HepG2 (cell line): ENCODE results near the gene ANKRD31. TPM values are rescaled to one million over a fixed set of nuclear protein-coding genes. Genes with fewer than 3 reads are reported as not detected.

Experiments used
- ATAC-seq: fragments of 200-7000 bp; cut with Tn5 transposase; 3 replicates; pipeline ENCODE4 v1.9.1; 2020; ENCODE audit warnings: mild to moderate bottlenecking, moderate library complexity
- BruUV-seq: library from RNA; stranded (reverse); fragments of 400-500 nt; replicated peaks from 2 replicates; lab custom pipeline; 2021; lab: Mats Ljungman, UMichigan
- CTCF ChIA-PET: fragments of 300-600 bp; formaldehyde crosslinking; extraction: SDS; loops from one replicate; lab custom pipeline; 2021; ENCODE audit warnings: low total read pairs, inconsistent platforms, low intra/inter-chr PET ratio; lab: Yijun Ruan, JAX
- POLR2A ChIA-PET: fragments of 350-600 bp; sonication (Branson Sonifier 250); formaldehyde crosslinking; loops from one replicate; lab custom pipeline; 2020; ENCODE audit warnings: antibody characterized with exemption, inconsistent platforms; lab: Yijun Ruan, JAX
- DNase-seq: peaks from one replicate; pipeline ENCODE4 v3.0.0-alpha.2; 2015; ENCODE audit warnings: low spot score
- FAIRE-seq: peaks from 3 replicates; lab custom pipeline; 2011; peaks lifted over from hg19 to GRCh38; lab: Jason Lieb, UNC
- H2AFZ ChIP-seq: one replicate; pipeline ENCODE4 v1.6.1; 2011; ENCODE audit warnings: low read length, inconsistent platforms
- H3K27ac ChIP-seq: fragments of 300-600 bp; 3 replicates; pipeline ENCODE4 v1.8.0; 2011; ENCODE audit warnings: mixed run types, mild to moderate bottlenecking, mixed read lengths, low read length, inconsistent platforms; ENCODE audit not compliant: insufficient read depth; ENCODE audit errors: extremely low read length
- H3K27me3 ChIP-seq, 2 experiments: fragments of 200-600 bp in 1 of 2; 2 replicates in 1 of 2; 3 replicates in 1 of 2; pipeline versions ENCODE4 v1.6.0 to v1.8.0; 2011; ENCODE audit warnings: low read length in 2 of 2, mild to moderate bottlenecking in 2 of 2, moderate library complexity in 2 of 2, inconsistent platforms in 1 of 2; ENCODE audit not compliant: insufficient read depth in 2 of 2, control insufficient read depth in 1 of 2
- H3K36me3 ChIP-seq, 2 experiments: fragments of 200-600 bp in 1 of 2; replicated peaks in 1 of 2; 2 replicates in 1 of 2; 3 replicates in 1 of 2; pipeline versions ENCODE4 v1.5.1 to v1.8.0; 2011; ENCODE audit warnings: low read length in 2 of 2, inconsistent platforms in 1 of 2; ENCODE audit not compliant: insufficient read depth in 2 of 2, control insufficient read depth in 1 of 2
- H3K4me1 ChIP-seq: 2 replicates; pipeline ENCODE4 v1.5.1; 2012; ENCODE audit warnings: low read length, inconsistent platforms; ENCODE audit not compliant: insufficient read depth
- H3K4me2 ChIP-seq: 2 replicates; pipeline ENCODE4 v1.6.0; 2011; ENCODE audit warnings: low read depth, low read length, inconsistent platforms
- H3K4me3 ChIP-seq, 3 experiments: fragments of 200-600 bp in 1 of 3; sonication (generic), shearing (Covaris generic) in 1 of 3; replicated peaks in 1 of 3; 2 replicates each; pipeline ENCODE4 v1.5.1; 2011 to 2016; ENCODE audit warnings: low read length in 3 of 3, inconsistent platforms in 2 of 3, low read depth in 2 of 3, mild to moderate bottlenecking in 2 of 3, control low read depth in 1 of 3, mixed read lengths in 1 of 3; ENCODE audit not compliant: insufficient read depth in 1 of 3
- H3K79me2 ChIP-seq: one replicate; pipeline ENCODE4 v1.6.1; 2011; ENCODE audit warnings: low read length, inconsistent platforms; ENCODE audit not compliant: insufficient read depth
- H3K9ac ChIP-seq: 2 replicates; pipeline ENCODE4 v1.6.0; 2011; ENCODE audit warnings: mild to moderate bottlenecking, low read depth, low read length, inconsistent platforms; ENCODE audit not compliant: insufficient read depth
- H3K9me3 ChIP-seq: 2 replicates; pipeline ENCODE4 v1.5.1; 2012; ENCODE audit warnings: mild to moderate bottlenecking, low read length
- H4K20me1 ChIP-seq: 2 replicates; pipeline ENCODE4 v1.6.0; 2011; ENCODE audit warnings: inconsistent platforms, mild to moderate bottlenecking, low read length, moderate library complexity; ENCODE audit not compliant: insufficient read depth
- ADNP ChIP-seq: sonication (generic); formaldehyde crosslinking; IDR thresholded peaks from 2 replicates; pipeline ENCODE4 v1.4.0; 2020; ENCODE audit warnings: missing genetic modification reagents
- ASH2L ChIP-seq: fragments of 300-600, 200-600 bp; sonication (generic); IDR thresholded peaks from 2 replicates; pipeline ENCODE4 v1.7.0; 2017; ENCODE audit warnings: low read depth, mild to moderate bottlenecking, moderate library complexity, mixed read lengths, low read length; ENCODE audit not compliant: insufficient read length
- FIP1L1 ChIP-seq: fragments of 200-400 bp; formaldehyde crosslinking; IDR thresholded peaks from 2 replicates; pipeline ENCODE4 v1.6.1; 2018; ENCODE audit warnings: low read depth, mild to moderate bottlenecking, low read length, moderate library complexity, borderline replicate concordance; ENCODE audit not compliant: insufficient read depth
- HIVEP1 ChIP-seq: sonication (generic); formaldehyde crosslinking; IDR thresholded peaks from 2 replicates; pipeline ENCODE4 v1.4.0; 2020; ENCODE audit warnings: mild to moderate bottlenecking, missing genetic modification reagents
- HOXA7 ChIP-seq: sonication (generic); formaldehyde crosslinking; IDR thresholded peaks from 2 replicates; pipeline ENCODE4 v1.8.1; 2022; ENCODE audit warnings: mild to moderate bottlenecking, missing genetic modification reagents, moderate library complexity
- KLF16 ChIP-seq, 2 experiments: sonication (generic) in 1 of 2; formaldehyde crosslinking in 1 of 2; IDR thresholded peaks; 2 replicates each; pipeline versions ENCODE4 v1.6.1 to v1.8.0; 2016 to 2023; ENCODE audit warnings: missing genetic modification reagents in 2 of 2, missing compliant biosample characterization in 1 of 2
- PHB2 ChIP-seq: fragments of 450-650 bp; IDR thresholded peaks from 2 replicates; pipeline ENCODE4 v1.6.1; 2018; ENCODE audit not compliant: partially characterized antibody
- SYNCRIP ChIP-seq: fragments of 200-400 bp; formaldehyde crosslinking; IDR thresholded peaks from 2 replicates; pipeline ENCODE4 v1.6.1; 2018; ENCODE audit warnings: mild to moderate bottlenecking, low read depth, low read length; ENCODE audit not compliant: insufficient read depth
- ZBTB20 ChIP-seq: sonication (generic); formaldehyde crosslinking; IDR thresholded peaks from 2 replicates; pipeline ENCODE4 v1.8.1; 2023; ENCODE audit warnings: missing genetic modification reagents, low read depth, mild to moderate bottlenecking, borderline replicate concordance
- ZNF235 ChIP-seq: sonication (generic); formaldehyde crosslinking; IDR thresholded peaks from 2 replicates; pipeline ENCODE4 v1.8.1; 2023; ENCODE audit warnings: mild to moderate bottlenecking, missing genetic modification reagents, borderline replicate concordance
- ZNF296 ChIP-seq: sonication (generic); formaldehyde crosslinking; conservative IDR thresholded peaks from 2 replicates; pipeline ENCODE4 v1.5.0; 2020; ENCODE audit warnings: mild to moderate bottlenecking, missing genetic modification reagents
- ZNF468 ChIP-seq: sonication (generic); formaldehyde crosslinking; IDR thresholded peaks from 2 replicates; pipeline ENCODE4 v1.8.0; 2022; ENCODE audit warnings: mild to moderate bottlenecking, moderate library complexity, missing genetic modification reagents
- ZNF550 ChIP-seq: sonication (generic); formaldehyde crosslinking; IDR thresholded peaks from 2 replicates; pipeline ENCODE4 v1.4.0; 2020; ENCODE audit warnings: mild to moderate bottlenecking, missing genetic modification reagents, borderline replicate concordance
- ZNF761 ChIP-seq: sonication (generic); formaldehyde crosslinking; conservative IDR thresholded peaks from 2 replicates; pipeline ENCODE4 v1.4.0; 2020; ENCODE audit warnings: mild to moderate bottlenecking, missing genetic modification reagents
- ZNF839 ChIP-seq: sonication (generic); formaldehyde crosslinking; IDR thresholded peaks from 2 replicates; pipeline ENCODE4 v1.4.0; 2020; ENCODE audit warnings: missing genetic modification reagents, mild to moderate bottlenecking, borderline replicate concordance
- WGBS: methylation state at CpG from one replicate; pipeline ENCODE4 v1.1.6; 2017; ENCODE audit warnings: low lambda C conversion rate; 5-methylcytosine and 5-hydroxymethylcytosine counted together
- in situ Hi-C: cut with HindIII; loops from 2 replicates; pipeline ENCODE4 v1.10.0; 2017; ENCODE audit warnings: low pct_unique_long_range_greater_than_20kb; ENCODE audit not compliant: extremely low pct_ligation_motif_present
- intact Hi-C: fragments of 100-400 bp; cut with micrococcal nuclease; formaldehyde crosslinking; loops from one replicate; pipeline ENCODE4 v1.10.0; 2022; ENCODE audit not compliant: unreplicated experiment
- polyA plus RNA-seq, 8 experiments: library from polyadenylated mRNA; depleted of rRNA in 3 of 8; stranded (reverse) in 7 of 8; unstranded in 1 of 8; fragments of >200 nt; fragmentation: Illumina TruSeq in 4 of 8; extraction: Trizol in 4 of 8; gene quantifications; 2 replicates each; pipeline versions ENCODE4 v1.2.1 to v1.2.3, GENCODE V29; 2011 to 2016; ENCODE audit warnings: low read depth in 4 of 8, missing spikeins in 1 of 8, mixed read lengths in 1 of 8; ENCODE audit not compliant: insufficient read depth in 1 of 8
- total RNA-seq, 5 experiments: library from RNA; depleted of rRNA; stranded (reverse); fragments of >200 nt; fragmentation: Illumina TruSeq; extraction: Trizol; gene quantifications; 2 replicates each; pipeline ENCODE4 v1.2.3, GENCODE V29; 2016; ENCODE audit warnings: low read depth in 1 of 5
- TF ChIP-seq, protein P1 (sequence below): sonication (generic); formaldehyde crosslinking; IDR thresholded peaks from 2 replicates; pipeline ENCODE4 v1.4.0; 2020; ENCODE audit warnings: missing genetic modification reagents, borderline replicate concordance
- TF ChIP-seq, protein P2 (sequence below): IDR thresholded peaks from 2 replicates; pipeline ENCODE4 v1.6.1; 2016; ENCODE audit warnings: low read depth, control low read depth
- TF ChIP-seq, protein P3 (sequence below): IDR thresholded peaks from 2 replicates; pipeline ENCODE4 v1.6.1; 2018; ENCODE audit warnings: missing genetic modification reagents

The ANKRD31 gene
- total and polyA plus RNA-seq, 2 of the 13 experiments (the other 11 are each of a cell fraction or from before 2014, with no cell fraction given), result 0.01 to 0.09 TPM

DNA sequence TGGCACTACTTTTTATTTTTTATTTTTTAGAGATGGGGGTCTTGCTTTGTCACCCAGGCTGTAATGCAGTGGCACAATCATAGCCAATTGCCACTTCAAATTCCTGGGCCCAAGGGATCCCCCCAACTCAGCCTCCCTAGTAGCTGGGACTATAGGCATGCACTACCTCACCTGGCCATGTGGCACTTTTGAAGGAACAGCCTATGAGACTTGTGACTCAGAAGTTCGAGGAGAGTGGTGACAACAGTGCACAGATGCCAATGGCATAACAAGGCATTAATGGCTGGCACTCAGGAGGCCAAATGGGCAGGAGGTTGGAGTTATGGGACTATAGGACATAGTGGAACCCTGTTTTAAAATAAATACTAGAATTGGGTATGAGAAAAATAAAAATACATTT is 33.7 kb downstream of the ANKRD31 start:
- H3K9ac ChIP-seq, result no peak overlapping the region
- in situ Hi-C loops (no loop called here), intact Hi-C loops (no loop called here)
- no peak for DNase-seq
- no peak for FAIRE-seq
- ChIA-PET CTCF (no interaction called here), POLR2A (no interaction called here)
- no peaks in the 10 kb centered on the region for H3K79me2 ChIP-seq
- no TSS peak for BruUV-seq
- no peak overlapping the region for H3K27ac ChIP-seq
- H4K20me1 ChIP-seq, result no peaks in the 10 kb centered on the region
- no peaks in the 10 kb centered on the region for H3K9me3 ChIP-seq
- TF ChIP-seq ADNP (CRISPR knock-in tag) (no peak), ZNF761 (no peak), KLF16 (CRISPR knock-in tag; IDR thresholded peaks at IDR 0.05) (no peak), ZNF550 (CRISPR knock-in tag) (no peak), ZBTB20 (CRISPR knock-in tag) (no peak), ZNF468 (CRISPR knock-in tag) (no peak), HIVEP1 (CRISPR knock-in tag) (no peak), ZNF839 (CRISPR knock-in tag) (no peak), ZNF296 (CRISPR knock-in tag) (no peak), ZNF235 (CRISPR knock-in tag) (no peak), ASH2L (no peak), HOXA7 (CRISPR knock-in tag) (no peak), FIP1L1 (no peak), PHB2 (no peak), SYNCRIP (no peak)
- TF ChIP-seq, protein P1, sequence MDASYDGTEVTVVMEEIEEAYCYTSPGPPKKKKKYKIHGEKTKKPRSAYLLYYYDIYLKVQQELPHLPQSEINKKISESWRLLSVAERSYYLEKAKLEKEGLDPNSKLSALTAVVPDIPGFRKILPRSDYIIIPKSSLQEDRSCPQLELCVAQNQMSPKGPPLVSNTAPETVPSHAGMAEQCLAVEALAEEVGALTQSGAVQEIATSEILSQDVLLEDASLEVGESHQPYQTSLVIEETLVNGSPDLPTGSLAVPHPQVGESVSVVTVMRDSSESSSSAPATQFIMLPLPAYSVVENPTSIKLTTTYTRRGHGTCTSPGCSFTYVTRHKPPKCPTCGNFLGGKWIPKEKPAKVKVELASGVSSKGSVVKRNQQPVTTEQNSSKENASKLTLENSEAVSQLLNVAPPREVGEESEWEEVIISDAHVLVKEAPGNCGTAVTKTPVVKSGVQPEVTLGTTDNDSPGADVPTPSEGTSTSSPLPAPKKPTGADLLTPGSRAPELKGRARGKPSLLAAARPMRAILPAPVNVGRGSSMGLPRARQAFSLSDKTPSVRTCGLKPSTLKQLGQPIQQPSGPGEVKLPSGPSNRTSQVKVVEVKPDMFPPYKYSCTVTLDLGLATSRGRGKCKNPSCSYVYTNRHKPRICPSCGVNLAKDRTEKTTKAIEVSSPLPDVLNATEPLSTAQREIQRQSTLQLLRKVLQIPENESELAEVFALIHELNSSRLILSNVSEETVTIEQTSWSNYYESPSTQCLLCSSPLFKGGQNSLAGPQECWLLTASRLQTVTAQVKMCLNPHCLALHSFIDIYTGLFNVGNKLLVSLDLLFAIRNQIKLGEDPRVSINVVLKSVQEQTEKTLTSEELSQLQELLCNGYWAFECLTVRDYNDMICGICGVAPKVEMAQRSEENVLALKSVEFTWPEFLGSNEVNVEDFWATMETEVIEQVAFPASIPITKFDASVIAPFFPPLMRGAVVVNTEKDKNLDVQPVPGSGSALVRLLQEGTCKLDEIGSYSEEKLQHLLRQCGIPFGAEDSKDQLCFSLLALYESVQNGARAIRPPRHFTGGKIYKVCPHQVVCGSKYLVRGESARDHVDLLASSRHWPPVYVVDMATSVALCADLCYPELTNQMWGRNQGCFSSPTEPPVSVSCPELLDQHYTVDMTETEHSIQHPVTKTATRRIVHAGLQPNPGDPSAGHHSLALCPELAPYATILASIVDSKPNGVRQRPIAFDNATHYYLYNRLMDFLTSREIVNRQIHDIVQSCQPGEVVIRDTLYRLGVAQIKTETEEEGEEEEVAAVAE (CRISPR knock-in tag), result no peak
- TF ChIP-seq, protein P2, sequence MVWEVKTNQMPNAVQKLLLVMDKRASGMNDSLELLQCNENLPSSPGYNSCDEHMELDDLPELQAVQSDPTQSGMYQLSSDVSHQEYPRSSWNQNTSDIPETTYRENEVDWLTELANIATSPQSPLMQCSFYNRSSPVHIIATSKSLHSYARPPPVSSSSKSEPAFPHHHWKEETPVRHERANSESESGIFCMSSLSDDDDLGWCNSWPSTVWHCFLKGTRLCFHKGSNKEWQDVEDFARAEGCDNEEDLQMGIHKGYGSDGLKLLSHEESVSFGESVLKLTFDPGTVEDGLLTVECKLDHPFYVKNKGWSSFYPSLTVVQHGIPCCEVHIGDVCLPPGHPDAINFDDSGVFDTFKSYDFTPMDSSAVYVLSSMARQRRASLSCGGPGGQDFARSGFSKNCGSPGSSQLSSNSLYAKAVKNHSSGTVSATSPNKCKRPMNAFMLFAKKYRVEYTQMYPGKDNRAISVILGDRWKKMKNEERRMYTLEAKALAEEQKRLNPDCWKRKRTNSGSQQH (CRISPR knock-in tag), result no peak
- TF ChIP-seq, protein P3, sequence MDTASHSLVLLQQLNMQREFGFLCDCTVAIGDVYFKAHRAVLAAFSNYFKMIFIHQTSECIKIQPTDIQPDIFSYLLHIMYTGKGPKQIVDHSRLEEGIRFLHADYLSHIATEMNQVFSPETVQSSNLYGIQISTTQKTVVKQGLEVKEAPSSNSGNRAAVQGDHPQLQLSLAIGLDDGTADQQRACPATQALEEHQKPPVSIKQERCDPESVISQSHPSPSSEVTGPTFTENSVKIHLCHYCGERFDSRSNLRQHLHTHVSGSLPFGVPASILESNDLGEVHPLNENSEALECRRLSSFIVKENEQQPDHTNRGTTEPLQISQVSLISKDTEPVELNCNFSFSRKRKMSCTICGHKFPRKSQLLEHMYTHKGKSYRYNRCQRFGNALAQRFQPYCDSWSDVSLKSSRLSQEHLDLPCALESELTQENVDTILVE, result no peak
- H3K4me3 ChIP-seq, result no peak overlapping the region
- 0 out of 3 replicates have a peak, but pooled peaks have one; percentile 43 for ATAC-seq
- H3K27me3 ChIP-seq, result no peaks in the 10 kb centered on the region
- H3K4me1 ChIP-seq, result no peaks in the 10 kb centered on the region
- no peak overlapping the region for H2AFZ ChIP-seq
- no peaks in the 10 kb centered on the region for H3K36me3 ChIP-seq
- no peak overlapping the region for H3K4me2 ChIP-seq
- WGBS, result 0% methylated on average over 1 of the region's 1 CpG
